NCI-H1417 (cell line): Measurements from ENCODE around the gene SLC25A17.

Experiments
- DNase-seq, 3 experiments: peaks; one replicate each; lab custom pipeline; 2025; lab: John Stamatoyannopoulos, UW

Gene SLC25A17

GRCh38 chr22:40758390-40758789, 60.8 kb downstream of the SLC25A17 start:
- no peak for DNase-seq

GRCh38 chr22:40757071-40757470, 62.1 kb downstream of the SLC25A17 start:
- peak in 1 of 3 experiments; percentile 14 for DNase-seq

- no peak for DNase-seq
Measured at GRCh38 chr22:40753114-40753513, 66.0 kb downstream of the SLC25A17 start.

GRCh38 chr22:40751250-40751649, 67.9 kb downstream of the SLC25A17 start:
- DNase-seq: no peak

- no peak for DNase-seq
Measured at GRCh38 chr22:40749829-40750228, 69.3 kb downstream of the SLC25A17 start.

- no peak for DNase-seq
Measured at GRCh38 chr22:40748388-40749355, 70.5 kb downstream of the SLC25A17 start.

- peak in 2 of 3 experiments; percentile 6 to 21 for DNase-seq
Measured at GRCh38 chr22:40747361-40747760, 71.8 kb downstream of the SLC25A17 start.

GRCh38 chr22:40746428-40747220, 72.5 kb downstream of the SLC25A17 start:
- no peak for DNase-seq

GRCh38 chr22:40743768-40744167, 75.4 kb downstream of the SLC25A17 start:
- no peak for DNase-seq

GRCh38 chr22:40741116-40741515, 78.0 kb downstream of the SLC25A17 start:
- DNase-seq: no peak

GRCh38 chr22:40739721-40740120, 79.4 kb downstream of the SLC25A17 start:
- DNase-seq: no peak

GRCh38 chr22:40733919-40734318, 85.2 kb downstream of the SLC25A17 start:
- DNase-seq: no peak

GRCh38 chr22:40732999-40733292, 86.2 kb downstream of the SLC25A17 start:
- no peak for DNase-seq

GRCh38 chr22:40729284-40729683, 89.9 kb downstream of the SLC25A17 start:
- no peak for DNase-seq

- peak; percentile 10 to 88 (median 37) for DNase-seq
Measured at GRCh38 chr22:40728731-40729189, 90.4 kb downstream of the SLC25A17 start.

- DNase-seq: no peak
Measured at GRCh38 chr22:40727964-40728615, 91.1 kb downstream of the SLC25A17 start.

GRCh38 chr22:40727070-40727963, 91.8 kb downstream of the SLC25A17 start:
- DNase-seq: peak in 2 of 3 experiments; percentile 19 to 77

GRCh38 chr22:40726514-40726913, 92.6 kb downstream of the SLC25A17 start:
- DNase-seq: peak in 2 of 3 experiments; percentile 3 to 10

- DNase-seq: no peak
Measured at GRCh38 chr22:40723396-40723933, 95.7 kb downstream of the SLC25A17 start.

GRCh38 chr22:40721266-40721665, 97.9 kb downstream of the SLC25A17 start:
- peak; percentile 43 to 97 (median 85) for DNase-seq
